ENCODE results near the gene RHOBTB1. TPM values are rescaled to one million over a fixed set of nuclear protein-coding genes. Genes with fewer than 3 reads are reported as not detected.
"Not testable (repeated sequence)": the region's sequence is repeated elsewhere in the genome, so short reads cannot be mapped to it uniquely, and the experiment has no call there.

RHOBTB1 gene
- total RNA-seq, 1 donor: 15.8 TPM

DNA sequence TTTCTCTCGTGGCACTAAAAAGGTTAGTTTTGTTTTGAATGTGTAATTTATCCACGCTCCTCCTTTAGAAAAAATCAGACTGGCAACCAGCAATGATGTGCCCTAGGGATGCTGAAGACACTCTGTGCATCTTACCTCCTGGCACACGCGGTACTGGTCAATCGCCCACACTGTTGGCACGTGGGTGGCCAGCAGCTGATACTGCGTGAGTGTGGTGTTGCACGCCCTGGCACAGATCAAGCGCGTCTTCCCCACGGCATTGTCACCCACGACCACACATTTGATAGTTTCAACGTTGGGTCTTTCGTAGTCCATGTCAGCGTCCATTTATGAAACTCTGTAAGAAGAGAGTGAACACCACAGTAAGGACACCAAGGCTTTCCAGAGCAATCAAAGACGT is 32.8 kb downstream of the RHOBTB1 start:
- TF ChIP-seq, protein P1, sequence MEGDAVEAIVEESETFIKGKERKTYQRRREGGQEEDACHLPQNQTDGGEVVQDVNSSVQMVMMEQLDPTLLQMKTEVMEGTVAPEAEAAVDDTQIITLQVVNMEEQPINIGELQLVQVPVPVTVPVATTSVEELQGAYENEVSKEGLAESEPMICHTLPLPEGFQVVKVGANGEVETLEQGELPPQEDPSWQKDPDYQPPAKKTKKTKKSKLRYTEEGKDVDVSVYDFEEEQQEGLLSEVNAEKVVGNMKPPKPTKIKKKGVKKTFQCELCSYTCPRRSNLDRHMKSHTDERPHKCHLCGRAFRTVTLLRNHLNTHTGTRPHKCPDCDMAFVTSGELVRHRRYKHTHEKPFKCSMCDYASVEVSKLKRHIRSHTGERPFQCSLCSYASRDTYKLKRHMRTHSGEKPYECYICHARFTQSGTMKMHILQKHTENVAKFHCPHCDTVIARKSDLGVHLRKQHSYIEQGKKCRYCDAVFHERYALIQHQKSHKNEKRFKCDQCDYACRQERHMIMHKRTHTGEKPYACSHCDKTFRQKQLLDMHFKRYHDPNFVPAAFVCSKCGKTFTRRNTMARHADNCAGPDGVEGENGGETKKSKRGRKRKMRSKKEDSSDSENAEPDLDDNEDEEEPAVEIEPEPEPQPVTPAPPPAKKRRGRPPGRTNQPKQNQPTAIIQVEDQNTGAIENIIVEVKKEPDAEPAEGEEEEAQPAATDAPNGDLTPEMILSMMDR (IDR thresholded peaks at IDR 0.05; ENCODE audit: insufficient read depth, low read length): no peak
- no peak for DNase-seq (ENCODE audit: low read depth)
- H3K4me3 ChIP-seq (ENCODE audit: low read depth, low read length): no peak overlapping the region

DNA sequence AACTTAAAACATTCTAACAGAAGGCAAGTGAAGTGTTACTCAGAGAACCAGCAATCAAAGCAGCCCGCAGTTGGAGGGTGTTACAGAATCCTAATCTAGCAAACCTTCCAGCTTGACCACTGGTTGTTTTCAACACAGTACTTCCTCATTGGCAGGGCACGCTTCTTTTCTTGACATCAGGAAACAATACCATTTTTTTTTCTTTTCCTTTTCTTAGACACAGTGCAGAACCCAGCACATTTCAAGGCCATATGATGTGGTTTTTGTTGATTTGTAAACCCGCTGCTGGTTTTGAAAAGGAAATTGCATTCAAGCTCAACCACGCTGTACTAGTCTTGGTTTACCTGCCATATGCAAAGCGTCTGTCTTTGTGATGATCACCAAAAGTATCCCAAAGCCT is 33.4 kb downstream of the RHOBTB1 start:
- H3K4me3 ChIP-seq (ENCODE audit: low read depth, low read length): no peak overlapping the region
- TF ChIP-seq, protein P1 (IDR thresholded peaks at IDR 0.05; ENCODE audit: insufficient read depth, low read length): no peak
- peak; percentile 89 for DNase-seq (ENCODE audit: low read depth)

DNA sequence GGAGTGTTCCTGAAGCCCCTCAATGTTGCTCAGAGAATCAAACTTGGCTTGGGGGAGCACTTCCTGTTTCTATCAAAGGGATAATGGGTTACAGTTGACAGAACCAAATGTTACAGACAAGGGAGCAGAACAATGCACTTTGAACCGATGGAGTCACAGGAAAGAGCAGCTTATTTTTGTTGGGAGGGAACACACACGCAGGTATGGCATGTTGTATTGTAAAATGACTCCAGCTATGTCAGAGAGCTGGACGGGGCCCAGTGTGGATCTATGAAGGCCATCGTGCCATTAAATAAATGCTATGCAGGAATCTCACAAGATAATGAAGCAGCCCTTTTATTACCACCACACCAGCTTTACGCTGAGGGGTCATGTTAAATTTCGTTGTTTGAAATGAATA is 35.1 kb downstream of the RHOBTB1 start:
- DNase-seq (ENCODE audit: low read depth): no peak
- TF ChIP-seq, protein P1 (IDR thresholded peaks at IDR 0.05; ENCODE audit: insufficient read depth, low read length): no peak

DNA sequence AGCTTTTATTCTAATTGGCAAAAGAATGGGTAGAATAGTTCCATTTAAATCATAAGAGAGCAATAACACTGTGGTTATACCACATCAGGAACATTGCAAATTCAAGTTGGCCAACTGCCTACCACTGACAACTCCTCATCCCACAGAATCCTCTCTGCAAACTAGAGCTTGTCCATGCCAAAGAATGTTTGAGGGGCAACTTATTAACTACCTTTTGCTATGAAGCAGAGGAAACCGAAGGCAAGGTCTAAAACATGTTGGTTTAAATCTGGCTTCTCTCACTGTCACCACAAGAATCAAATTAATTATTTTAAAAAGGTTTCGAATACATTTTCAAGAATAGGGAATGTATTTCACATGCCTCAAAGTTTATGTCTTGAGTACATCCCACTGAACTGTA is 36.0 kb downstream of the RHOBTB1 start:
- no peak for DNase-seq (ENCODE audit: low read depth)
- TF ChIP-seq, protein P1 (IDR thresholded peaks at IDR 0.05; ENCODE audit: insufficient read depth, low read length): no peak
- no peak overlapping the region for H3K4me3 ChIP-seq (ENCODE audit: low read depth, low read length)

More for the DNA sequence above, 35.1 kb downstream of the RHOBTB1 start:
- H3K4me3 ChIP-seq (ENCODE audit: low read depth, low read length): no peak overlapping the region

DNA sequence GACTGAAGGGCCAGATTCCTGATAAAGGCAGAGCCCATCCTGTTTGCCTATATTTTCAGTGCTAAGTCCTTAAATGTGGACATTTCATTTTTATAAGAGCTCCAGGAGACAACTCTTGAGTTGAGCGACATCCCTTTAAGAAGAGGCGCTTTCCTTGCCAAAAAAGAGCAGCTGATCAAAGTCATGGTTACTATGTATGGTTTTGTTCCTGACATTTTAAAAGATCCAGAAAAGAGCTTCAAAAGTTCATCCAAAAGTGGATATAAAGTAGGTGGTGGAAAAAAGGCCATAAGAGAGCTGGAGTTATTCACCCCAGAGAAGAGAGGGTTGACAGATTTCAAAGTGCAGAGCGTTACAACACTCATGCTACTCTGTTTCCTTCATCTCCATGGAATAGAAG is 36.7 kb downstream of the RHOBTB1 start:
- TF ChIP-seq, protein P1 (IDR thresholded peaks at IDR 0.05; ENCODE audit: insufficient read depth, low read length): no peak
- no peak overlapping the region for H3K4me3 ChIP-seq (ENCODE audit: low read depth, low read length)
- DNase-seq (ENCODE audit: low read depth): no peak

DNA sequence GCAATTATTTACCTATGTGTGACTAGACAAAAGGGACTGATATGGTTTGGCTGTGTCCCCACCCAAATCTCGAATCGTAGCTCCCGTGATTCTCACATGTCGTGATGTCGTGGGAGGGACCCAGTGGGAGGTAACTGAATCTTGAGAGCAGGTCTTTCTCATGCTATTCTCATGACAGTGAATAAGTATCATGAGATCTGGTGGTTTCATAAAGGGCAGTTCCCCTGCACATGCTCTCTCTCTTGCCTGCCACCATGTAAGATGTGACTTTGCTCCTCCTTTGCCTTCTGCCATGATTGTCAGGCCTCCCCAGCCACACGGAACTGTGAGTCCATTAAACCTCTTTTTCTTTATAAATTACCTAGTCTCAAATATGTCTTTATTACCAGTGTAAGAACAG is 37.2 kb downstream of the RHOBTB1 start:
- not testable (repeated sequence) for DNase-seq (ENCODE audit: low read depth)

DNA sequence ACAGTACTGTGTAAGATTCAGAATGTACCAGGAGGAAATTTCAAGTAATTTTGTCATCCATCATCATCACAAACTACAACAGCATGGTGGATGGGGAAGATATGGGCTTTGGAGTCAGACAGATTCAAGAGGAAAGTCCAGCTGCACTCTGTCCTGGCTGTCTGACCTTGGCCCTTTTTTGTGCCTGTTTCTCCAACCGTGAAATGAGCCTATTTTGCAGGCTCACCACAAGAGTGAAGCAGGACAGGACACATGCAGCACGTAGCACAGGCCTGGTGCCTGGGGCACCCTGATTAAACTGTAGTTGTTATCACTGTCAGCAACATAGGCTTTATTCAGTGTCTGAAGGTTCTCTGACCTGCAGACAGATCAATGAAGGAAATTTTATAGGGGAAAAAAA is 37.6 kb downstream of the RHOBTB1 start:
- H3K4me3 ChIP-seq (ENCODE audit: low read depth, low read length): no peak overlapping the region
- TF ChIP-seq, protein P1 (IDR thresholded peaks at IDR 0.05; ENCODE audit: insufficient read depth, low read length): no peak
- DNase-seq (ENCODE audit: low read depth): no peak

More for the DNA sequence above, 37.2 kb downstream of the RHOBTB1 start:
- not testable (repeated sequence) for H3K4me3 ChIP-seq (ENCODE audit: low read depth, low read length)
